ENCODE data around the gene ANKRD13B.

ANKRD13B gene

GRCh38 chr17:29568331-29569244 lies 24.3 kb upstream of the ANKRD13B start, which contains the start of gene TP53I13:
Gene TP53I13 (plus strand): TSS chr17:29568701. CDS start chr17:29568759, 58 bp downstream.
- in situ Hi-C loops (cut with HindIII; ENCODE audit: low sequenced_read_pairs), result no loop called here

- in situ Hi-C loops (cut with HindIII; ENCODE audit: low sequenced_read_pairs), result no loop called here
Measured at GRCh38 chr17:29569245-29569950, 23.5 kb upstream of the ANKRD13B start.

GRCh38 chr17:29570521-29570920 lies 22.4 kb upstream of the ANKRD13B start:
- in situ Hi-C loops (cut with HindIII; ENCODE audit: low sequenced_read_pairs), result no loop called here

- in situ Hi-C loops (cut with HindIII; ENCODE audit: low sequenced_read_pairs), result no loop called here
Measured at GRCh38 chr17:29571486-29571882, 21.4 kb upstream of the ANKRD13B start.

GRCh38 chr17:29571883-29572681 lies 20.9 kb upstream of the ANKRD13B start:
- in situ Hi-C loops (cut with HindIII; ENCODE audit: low sequenced_read_pairs), result no loop called here

- in situ Hi-C loops (cut with HindIII; ENCODE audit: low sequenced_read_pairs), result no loop called here
Measured at GRCh38 chr17:29572691-29573557, 20.0 kb upstream of the ANKRD13B start.

GRCh38 chr17:29573558-29573869 lies 19.4 kb upstream of the ANKRD13B start:
- in situ Hi-C loops (cut with HindIII; ENCODE audit: low sequenced_read_pairs), result no loop called here

GRCh38 chr17:29573871-29574731 lies 18.8 kb upstream of the ANKRD13B start:
- in situ Hi-C loops (cut with HindIII; ENCODE audit: low sequenced_read_pairs), result no loop called here

GRCh38 chr17:29574732-29575510 lies 18.0 kb upstream of the ANKRD13B start:
- in situ Hi-C loops (cut with HindIII; ENCODE audit: low sequenced_read_pairs), result no loop called here

- in situ Hi-C loops (cut with HindIII; ENCODE audit: low sequenced_read_pairs), result no loop called here
Measured at GRCh38 chr17:29575511-29576213, 17.3 kb upstream of the ANKRD13B start.

- in situ Hi-C loops (cut with HindIII; ENCODE audit: low sequenced_read_pairs), result no loop called here
Measured at GRCh38 chr17:29576214-29577000, 16.5 kb upstream of the ANKRD13B start.

GRCh38 chr17:29577001-29577370 lies 15.9 kb upstream of the ANKRD13B start:
- in situ Hi-C loops (cut with HindIII; ENCODE audit: low sequenced_read_pairs), result no loop called here

- in situ Hi-C loops (cut with HindIII; ENCODE audit: low sequenced_read_pairs), result no loop called here
Measured at GRCh38 chr17:29577385-29578211, 15.3 kb upstream of the ANKRD13B start.

- in situ Hi-C loops (cut with HindIII; ENCODE audit: low sequenced_read_pairs), result no loop called here
Measured at GRCh38 chr17:29578626-29579485, 14.1 kb upstream of the ANKRD13B start.
